A673 (cell line): ENCODE measurements around the gene RAD23B. TPM values are rescaled to one million over a fixed set of nuclear protein-coding genes. Genes with fewer than 3 reads are reported as not detected.

Experiments
- BruUV-seq: library from RNA; stranded (reverse); fragments of 400-500 nt; replicated peaks from 2 replicates; lab custom pipeline; 2021; lab: Mats Ljungman, UMichigan
- CTCF ChIA-PET: fragments of 300-600 bp; sonication (Branson Sonifier 250); formaldehyde crosslinking; loops from one replicate; lab custom pipeline; 2022; ENCODE audit warnings: antibody characterized with exemption; lab: Charles Lee
- POLR2A ChIA-PET: fragments of 300-600 bp; sonication (Branson Sonifier 250); formaldehyde crosslinking; loops from one replicate; lab custom pipeline; 2022; ENCODE audit warnings: antibody characterized with exemption; ENCODE audit not compliant: low non-redundant PET; lab: Charles Lee
- DNase-seq: peaks from one replicate; pipeline ENCODE4 v3.0.0-alpha.2; 2015; ENCODE audit warnings: low spot score
- H3K27ac ChIP-seq: fragments of 200-600 bp; sonication (generic); 2 replicates; pipeline ENCODE4 v1.5.1; 2016; ENCODE audit warnings: mixed run types, low read depth, mild to moderate bottlenecking, mixed read lengths, antibody characterized with exemption, low read length; ENCODE audit not compliant: poor library complexity, severe bottlenecking
- H3K27me3 ChIP-seq: fragments of 200-600 bp; sonication (generic); replicated peaks from 2 replicates; pipeline ENCODE4 v1.6.1; 2017; ENCODE audit warnings: mixed run types, low read depth, mild to moderate bottlenecking, mixed read lengths, antibody characterized with exemption, low read length; ENCODE audit not compliant: insufficient read depth, poor library complexity
- H3K36me3 ChIP-seq: fragments of 200-600 bp; sonication (generic); 2 replicates; pipeline ENCODE4 v1.6.1; 2016; ENCODE audit warnings: mixed run types, mild to moderate bottlenecking, mixed read lengths, antibody characterized with exemption, low read length; ENCODE audit not compliant: insufficient read depth, poor library complexity, severe bottlenecking
- H3K4me1 ChIP-seq: fragments of 200-600 bp; sonication (generic); 2 replicates; pipeline ENCODE4 v1.6.1; 2017; ENCODE audit warnings: mixed run types, mild to moderate bottlenecking, mixed read lengths, antibody characterized with exemption, low read length; ENCODE audit not compliant: insufficient read depth, poor library complexity, severe bottlenecking
- H3K4me3 ChIP-seq: fragments of 200-600 bp; sonication (generic); 2 replicates; pipeline ENCODE4 v1.5.1; 2016; ENCODE audit warnings: low read depth, mixed run types, mild to moderate bottlenecking, mixed read lengths, low read length; ENCODE audit not compliant: poor library complexity, severe bottlenecking
- H3K9me3 ChIP-seq: fragments of 200-600 bp; sonication (generic); 2 replicates; pipeline ENCODE4 v1.6.1; 2016; ENCODE audit warnings: mixed run types, low read depth, mild to moderate bottlenecking, mixed read lengths, antibody characterized with exemption, low read length; ENCODE audit not compliant: poor library complexity, severe bottlenecking
- EZH2 ChIP-seq: fragments of 200-600 bp; sonication (generic); IDR thresholded peaks from 2 replicates; pipeline ENCODE4 v1.6.1; 2017; ENCODE audit warnings: borderline replicate concordance, low read depth, mild to moderate bottlenecking, mixed read lengths, antibody characterized with exemption, low read length; ENCODE audit not compliant: poor library complexity, severe bottlenecking
- intact Hi-C: fragments of 100-400 bp; cut with micrococcal nuclease; formaldehyde crosslinking; loops from one replicate; pipeline ENCODE4 v1.10.0; 2022; ENCODE audit not compliant: unreplicated experiment
- total RNA-seq: library from RNA; stranded (reverse); gene quantifications from 2 replicates; pipeline ENCODE4 v1.2.3, GENCODE V29; 2021
- TF ChIP-seq, protein P1 (sequence below): fragments of 300-800, 200-600 bp; sonication (generic); conservative IDR thresholded peaks from 2 replicates; pipeline ENCODE4 v1.5.1; 2017; ENCODE audit warnings: low read depth, mild to moderate bottlenecking, antibody characterized with exemption, low read length, moderate library complexity, mixed read lengths

Gene RAD23B
- total RNA-seq, 1 experiment from 2014 or later: 151 TPM

DNA sequence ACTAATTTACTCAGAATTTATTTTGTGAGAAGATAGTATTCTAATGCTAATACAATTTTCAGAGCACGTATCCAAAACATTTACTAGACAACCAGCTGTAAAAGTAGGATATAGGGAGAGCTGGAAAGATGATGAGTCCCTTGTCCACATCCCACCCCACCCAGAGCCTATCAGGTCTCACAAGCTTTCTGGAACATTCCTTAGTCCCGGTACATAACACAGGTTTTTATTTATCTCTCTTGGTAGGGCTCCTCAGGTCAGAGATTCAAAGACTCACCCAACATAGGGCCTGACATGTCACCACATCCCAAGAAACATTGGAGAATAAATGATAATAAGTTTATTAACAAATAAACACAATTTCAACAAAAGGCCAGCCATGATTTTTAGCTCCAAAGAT lies 13.8 kb upstream of the RAD23B start:
- no peak overlapping the region for H3K4me3 ChIP-seq
- H3K4me1 ChIP-seq: no peaks in the 10 kb centered on the region
- DNase-seq: no peak
- no TSS peak for BruUV-seq
- H3K27me3 ChIP-seq: no peaks in the 10 kb centered on the region
- ChIA-PET CTCF (no interaction called here), POLR2A (interaction anchor here (0.6 kb wide), 1 partner anchor 11 kb away, joined by 9 read pairs; no protein-coding TSS in a partner anchor)
- peaks cover 10% of the 10 kb centered on the region for H3K9me3 ChIP-seq
- no peaks in the 10 kb centered on the region for H3K36me3 ChIP-seq
- TF ChIP-seq, protein P1, sequence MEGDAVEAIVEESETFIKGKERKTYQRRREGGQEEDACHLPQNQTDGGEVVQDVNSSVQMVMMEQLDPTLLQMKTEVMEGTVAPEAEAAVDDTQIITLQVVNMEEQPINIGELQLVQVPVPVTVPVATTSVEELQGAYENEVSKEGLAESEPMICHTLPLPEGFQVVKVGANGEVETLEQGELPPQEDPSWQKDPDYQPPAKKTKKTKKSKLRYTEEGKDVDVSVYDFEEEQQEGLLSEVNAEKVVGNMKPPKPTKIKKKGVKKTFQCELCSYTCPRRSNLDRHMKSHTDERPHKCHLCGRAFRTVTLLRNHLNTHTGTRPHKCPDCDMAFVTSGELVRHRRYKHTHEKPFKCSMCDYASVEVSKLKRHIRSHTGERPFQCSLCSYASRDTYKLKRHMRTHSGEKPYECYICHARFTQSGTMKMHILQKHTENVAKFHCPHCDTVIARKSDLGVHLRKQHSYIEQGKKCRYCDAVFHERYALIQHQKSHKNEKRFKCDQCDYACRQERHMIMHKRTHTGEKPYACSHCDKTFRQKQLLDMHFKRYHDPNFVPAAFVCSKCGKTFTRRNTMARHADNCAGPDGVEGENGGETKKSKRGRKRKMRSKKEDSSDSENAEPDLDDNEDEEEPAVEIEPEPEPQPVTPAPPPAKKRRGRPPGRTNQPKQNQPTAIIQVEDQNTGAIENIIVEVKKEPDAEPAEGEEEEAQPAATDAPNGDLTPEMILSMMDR: no peak
- no peak for TF ChIP-seq EZH2
- intact Hi-C loops: no loop called here
- no peak overlapping the region for H3K27ac ChIP-seq

DNA sequence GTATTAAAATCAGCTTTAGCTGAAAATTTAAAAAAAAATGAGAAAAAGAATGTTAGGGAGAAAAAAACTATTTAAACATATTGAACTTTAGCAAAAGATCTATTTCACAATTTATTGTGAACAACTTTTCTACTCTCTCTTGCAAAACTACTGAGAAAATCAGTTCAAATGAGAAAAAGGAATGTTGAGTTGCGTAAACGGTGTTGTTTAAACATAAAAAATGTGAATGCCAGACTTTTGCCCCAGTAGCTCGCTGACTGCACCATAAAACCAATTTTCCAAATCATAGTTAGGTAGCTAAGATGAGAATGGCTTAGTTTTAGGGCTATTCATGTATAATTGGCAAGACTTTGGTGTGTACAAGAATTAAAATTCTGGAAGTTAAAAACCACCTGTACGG lies 13.4 kb upstream of the RAD23B start:
- no TSS peak for BruUV-seq
- peaks cover 10% of the 10 kb centered on the region for H3K9me3 ChIP-seq
- ChIA-PET POLR2A (interaction anchor here (0.6 kb wide), 1 partner anchor 11 kb away, joined by 9 read pairs; no protein-coding TSS in a partner anchor), CTCF (no interaction called here)
- intact Hi-C loops: no loop called here
- TF ChIP-seq, protein P1: no peak
- no peak for TF ChIP-seq EZH2
- peaks cover 2% of the 10 kb centered on the region for H3K4me1 ChIP-seq
- no peaks in the 10 kb centered on the region for H3K36me3 ChIP-seq
- DNase-seq: no peak
- no peak overlapping the region for H3K4me3 ChIP-seq
- H3K27me3 ChIP-seq: no peaks in the 10 kb centered on the region
- H3K27ac ChIP-seq: no peak overlapping the region

DNA sequence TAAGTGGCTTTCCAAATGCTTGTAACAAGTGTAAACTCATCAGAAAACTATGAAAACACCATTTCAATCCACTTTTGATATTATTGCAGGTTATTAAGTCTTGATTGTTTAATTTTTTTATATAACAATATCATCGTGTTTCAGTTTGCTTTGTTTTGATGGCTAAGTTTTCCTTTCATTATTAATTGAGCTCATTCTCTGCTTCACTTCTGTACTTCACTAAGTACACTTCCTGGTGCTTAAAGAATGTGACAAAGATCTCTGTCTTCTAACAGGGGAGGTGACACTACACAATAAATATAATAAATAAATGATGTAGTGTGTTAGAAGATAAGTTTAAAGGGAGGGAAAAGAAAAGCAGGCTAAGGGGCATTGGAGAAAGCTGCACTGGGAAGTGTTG lies 13.0 kb upstream of the RAD23B start:
- Histone ChIP-seq H3K27me3 (no peaks in the 10 kb centered on the region), H3K27ac (no peak overlapping the region), H3K4me3 (no peak overlapping the region), H3K36me3 (no peaks in the 10 kb centered on the region), H3K9me3 (peaks cover 9% of the 10 kb centered on the region), H3K4me1 (peaks cover 6% of the 10 kb centered on the region)
- intact Hi-C loops: no loop called here
- POLR2A ChIA-PET: no interaction called here
- DNase-seq: no peak
- BruUV-seq: no TSS peak
- CTCF ChIA-PET: no interaction called here
- TF ChIP-seq, protein P1: no peak
- no peak for TF ChIP-seq EZH2
